Liver (tissue), 3 donors: ENCODE measurements around the gene PDZD2.

Experiments
- HNF4A ChIP-seq, 2 donors: conservative IDR thresholded peaks; 2 replicates each; pipeline ENCODE4 v1.6.1; 2016; ENCODE audit warnings: antibody characterized with exemption in 2 of 2, mild to moderate bottlenecking in 2 of 2
- RAD21 ChIP-seq, 2 donors: IDR thresholded peaks; 2 replicates each; pipeline ENCODE4 v1.6.1; 2016; ENCODE audit warnings: antibody characterized with exemption in 2 of 2, mild to moderate bottlenecking in 2 of 2
- SP1 ChIP-seq: IDR thresholded peaks from 2 replicates; pipeline ENCODE4 v1.6.1; 2018; ENCODE audit warnings: antibody characterized with exemption, mild to moderate bottlenecking
- TAF1 ChIP-seq: conservative IDR thresholded peaks from 2 replicates; pipeline ENCODE4 v1.6.1; 2016; ENCODE audit warnings: antibody characterized with exemption, mild to moderate bottlenecking
- YY1 ChIP-seq: IDR thresholded peaks from 2 replicates; pipeline ENCODE4 v1.6.1; 2016; ENCODE audit warnings: antibody characterized with exemption, mild to moderate bottlenecking
- TF ChIP-seq, protein P1 (sequence below): fragments of 150-350 bp; IDR thresholded peaks from 2 replicates; pipeline ENCODE4 v1.5.1; 2017; ENCODE audit warnings: improper control_type of control experiment, low read depth, low read length; ENCODE audit not compliant: missing input control
- TF ChIP-seq, protein P2 (sequence below): IDR thresholded peaks from 2 replicates; pipeline ENCODE4 v1.6.1; 2016; ENCODE audit warnings: antibody characterized with exemption
- donor health status: healthy.
- donor health status: healthy.

DNA sequence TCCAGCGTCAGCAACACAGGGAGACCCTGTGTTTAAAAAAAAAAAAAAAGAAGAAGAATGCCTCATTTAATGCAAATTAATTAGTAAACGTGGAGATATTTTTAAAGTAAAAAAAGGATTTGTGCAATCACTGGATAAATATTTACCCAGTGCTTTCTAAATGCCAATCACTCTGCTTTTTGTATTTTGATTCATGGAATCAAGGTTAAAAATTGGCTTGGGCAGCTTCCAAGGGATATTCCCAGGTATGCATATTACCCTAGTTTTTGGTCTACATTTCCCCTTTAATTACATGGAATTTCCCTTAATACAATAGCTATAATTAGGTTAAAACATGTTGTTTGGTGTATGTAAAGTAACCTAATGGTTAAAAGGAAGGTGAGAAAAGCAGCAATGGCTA, 31.4 kb upstream of the PDZD2 start:
- TF ChIP-seq, protein P1, sequence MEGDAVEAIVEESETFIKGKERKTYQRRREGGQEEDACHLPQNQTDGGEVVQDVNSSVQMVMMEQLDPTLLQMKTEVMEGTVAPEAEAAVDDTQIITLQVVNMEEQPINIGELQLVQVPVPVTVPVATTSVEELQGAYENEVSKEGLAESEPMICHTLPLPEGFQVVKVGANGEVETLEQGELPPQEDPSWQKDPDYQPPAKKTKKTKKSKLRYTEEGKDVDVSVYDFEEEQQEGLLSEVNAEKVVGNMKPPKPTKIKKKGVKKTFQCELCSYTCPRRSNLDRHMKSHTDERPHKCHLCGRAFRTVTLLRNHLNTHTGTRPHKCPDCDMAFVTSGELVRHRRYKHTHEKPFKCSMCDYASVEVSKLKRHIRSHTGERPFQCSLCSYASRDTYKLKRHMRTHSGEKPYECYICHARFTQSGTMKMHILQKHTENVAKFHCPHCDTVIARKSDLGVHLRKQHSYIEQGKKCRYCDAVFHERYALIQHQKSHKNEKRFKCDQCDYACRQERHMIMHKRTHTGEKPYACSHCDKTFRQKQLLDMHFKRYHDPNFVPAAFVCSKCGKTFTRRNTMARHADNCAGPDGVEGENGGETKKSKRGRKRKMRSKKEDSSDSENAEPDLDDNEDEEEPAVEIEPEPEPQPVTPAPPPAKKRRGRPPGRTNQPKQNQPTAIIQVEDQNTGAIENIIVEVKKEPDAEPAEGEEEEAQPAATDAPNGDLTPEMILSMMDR: no peak
- TF ChIP-seq TAF1: no peak
- TF ChIP-seq HNF4A (conservative IDR thresholded peaks at IDR 0.05): no peak
- no peak for TF ChIP-seq SP1
- TF ChIP-seq RAD21 (IDR thresholded peaks at IDR 0.05): no peak
- TF ChIP-seq, protein P2, sequence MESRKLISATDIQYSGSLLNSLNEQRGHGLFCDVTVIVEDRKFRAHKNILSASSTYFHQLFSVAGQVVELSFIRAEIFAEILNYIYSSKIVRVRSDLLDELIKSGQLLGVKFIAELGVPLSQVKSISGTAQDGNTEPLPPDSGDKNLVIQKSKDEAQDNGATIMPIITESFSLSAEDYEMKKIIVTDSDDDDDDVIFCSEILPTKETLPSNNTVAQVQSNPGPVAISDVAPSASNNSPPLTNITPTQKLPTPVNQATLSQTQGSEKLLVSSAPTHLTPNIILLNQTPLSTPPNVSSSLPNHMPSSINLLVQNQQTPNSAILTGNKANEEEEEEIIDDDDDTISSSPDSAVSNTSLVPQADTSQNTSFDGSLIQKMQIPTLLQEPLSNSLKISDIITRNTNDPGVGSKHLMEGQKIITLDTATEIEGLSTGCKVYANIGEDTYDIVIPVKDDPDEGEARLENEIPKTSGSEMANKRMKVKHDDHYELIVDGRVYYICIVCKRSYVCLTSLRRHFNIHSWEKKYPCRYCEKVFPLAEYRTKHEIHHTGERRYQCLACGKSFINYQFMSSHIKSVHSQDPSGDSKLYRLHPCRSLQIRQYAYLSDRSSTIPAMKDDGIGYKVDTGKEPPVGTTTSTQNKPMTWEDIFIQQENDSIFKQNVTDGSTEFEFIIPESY: no peak
- TF ChIP-seq YY1: no peak
